Upper lobe of left lung (tissue), 6 donors: Measurements from ENCODE around the gene FLAD1. TPM values are rescaled to one million over a fixed set of nuclear protein-coding genes. Genes with fewer than 3 reads are reported as not detected.

Source experiments
- ATAC-seq, 2 donors: fragments of 200-7000 bp; cut with Tn5 transposase; one replicate each; pipeline ENCODE4 v1.9.1; 2022; ENCODE audit warnings: mild to moderate bottlenecking in 2 of 2, moderate library complexity in 2 of 2; ENCODE audit not compliant: low FRiP score in 2 of 2
- DNase-seq, 2 donors: peaks; one replicate each; pipeline ENCODE4 v3.0.0-alpha.2; 2019 to 2020
- H3K27ac ChIP-seq, 4 donors: fragments of 200-600 bp; sonication (generic); one replicate each; pipeline ENCODE4 v1.5.1; 2016 to 2019
- H3K27me3 ChIP-seq, 4 donors: fragments of 200-600 bp; sonication (generic); one replicate each; pipeline ENCODE4 v1.5.1; 2017 to 2019
- H3K36me3 ChIP-seq, 4 donors: fragments of 200-600 bp; sonication (generic); one replicate each; pipeline ENCODE4 v1.5.1; 2016 to 2019
- H3K4me1 ChIP-seq, 4 donors: fragments of 200-600 bp; sonication (generic); one replicate each; pipeline ENCODE4 v1.5.1; 2018 to 2019
- H3K4me3 ChIP-seq, 4 donors: fragments of 200-600 bp; sonication (generic); one replicate each; pipeline ENCODE4 v1.5.1; 2017 to 2019; ENCODE audit warnings: mild to moderate bottlenecking in 2 of 4, moderate library complexity in 1 of 4
- H3K9me3 ChIP-seq, 4 donors: fragments of 200-600 bp; sonication (generic); one replicate each; pipeline ENCODE4 v1.5.1; 2018 to 2019
- EP300 ChIP-seq, 4 donors: sonication (generic); formaldehyde crosslinking; IDR thresholded peaks; one replicate each; pipeline ENCODE4 v1.5.1; 2017; ENCODE audit warnings: antibody characterized with exemption in 4 of 4, control low read depth in 2 of 4
- POLR2A ChIP-seq, 4 donors: fragments of 450-650 bp; IDR thresholded peaks; one replicate each; pipeline ENCODE4 v1.5.1; 2016 to 2017; ENCODE audit warnings: antibody characterized with exemption in 4 of 4, mild to moderate bottlenecking in 2 of 4
- POLR2AphosphoS5 ChIP-seq, 2 donors: sonication (generic); formaldehyde crosslinking; IDR thresholded peaks; one replicate each; pipeline ENCODE4 v1.5.1; 2017; ENCODE audit warnings: antibody characterized with exemption in 2 of 2
- WGBS, 2 donors: methylation state at CpG; one replicate each; pipeline ENCODE4 v1.1.5; 2017 to 2018; 5-methylcytosine and 5-hydroxymethylcytosine counted together
- total RNA-seq, 6 donors: library from RNA; depleted of rRNA in 4 of 6; stranded (reverse); fragments of >200 nt in 4 of 6; gene quantifications; one replicate each; pipeline versions ENCODE4 v1.1.0 to v1.2.1, GENCODE V29; 2016 to 2021
- TF ChIP-seq, protein P1 (sequence below), 6 experiments: fragments of 450-650 bp in 4 of 6; fragments of 200-600 bp in 2 of 6; sonication (generic) in 2 of 6; IDR thresholded peaks; one replicate each; pipeline ENCODE4 v1.5.1; 2016 to 2019; ENCODE audit warnings: antibody characterized with exemption in 6 of 6
- donor health status: DM: no; HTN: no; CAD: no; lungs with moderate emphysema.
- donor health status: DM: no; HTN: yes; CAD: no; lungs with severe emphysema.

Gene FLAD1
- total RNA-seq, 6 donors from 2014 or later, result 15.6 to 62.9 (median 29.8) TPM

DNA sequence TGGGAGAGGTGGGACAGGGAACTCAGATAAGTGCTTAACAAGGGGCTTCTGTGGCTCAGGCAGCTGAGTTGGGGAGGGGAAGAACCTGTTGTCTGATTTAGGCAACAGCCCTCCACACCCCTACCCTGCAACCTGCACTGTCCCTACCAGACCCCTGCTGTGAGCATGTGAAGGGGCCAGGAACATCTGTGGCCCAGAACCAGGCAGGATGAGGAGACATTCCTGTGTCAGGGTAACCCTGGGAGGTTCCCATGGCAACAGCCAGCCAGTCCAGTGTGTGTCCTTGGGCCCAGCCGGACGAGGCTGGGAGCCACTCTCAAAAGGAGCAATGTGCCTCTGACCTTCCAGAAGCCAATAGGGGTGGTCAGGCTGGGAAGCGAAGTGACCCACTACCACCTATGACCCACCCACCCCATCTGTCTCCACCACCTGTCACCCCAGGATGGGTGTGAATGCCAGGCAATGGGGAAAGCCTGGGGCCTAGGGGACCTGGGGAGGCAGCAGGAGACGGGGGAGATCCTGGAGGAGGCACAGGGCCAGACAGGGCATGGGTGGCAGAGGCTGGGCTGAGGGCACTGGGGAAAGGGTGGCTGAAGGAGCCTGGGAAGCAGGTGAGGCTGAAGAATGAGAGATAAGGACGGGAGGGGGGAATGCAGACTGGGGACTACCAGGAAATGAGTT is 41.7 kb upstream of the FLAD1 start:
- Histone ChIP-seq H3K4me1 (peaks cover 30 to 38% (median 33%) of the 10 kb centered on the region in 4 donors), H3K27me3 (no peaks in the 10 kb centered on the region), H3K27ac (peak overlapping the region; percentile 32 to 76 (median 63)), H3K4me3 (no peak overlapping the region), H3K9me3 (no peaks in the 10 kb centered on the region), H3K36me3 (peaks cover 0 to 19% (median 6%) of the 10 kb centered on the region in 4 donors)
- no peak for ATAC-seq
- TF ChIP-seq POLR2A (IDR thresholded peaks at IDR 0.05) (no peak), POLR2AphosphoS5 (IDR thresholded peaks at IDR 0.05) (no peak), EP300 (IDR thresholded peaks at IDR 0.05) (no peak)
- TF ChIP-seq, protein P1, sequence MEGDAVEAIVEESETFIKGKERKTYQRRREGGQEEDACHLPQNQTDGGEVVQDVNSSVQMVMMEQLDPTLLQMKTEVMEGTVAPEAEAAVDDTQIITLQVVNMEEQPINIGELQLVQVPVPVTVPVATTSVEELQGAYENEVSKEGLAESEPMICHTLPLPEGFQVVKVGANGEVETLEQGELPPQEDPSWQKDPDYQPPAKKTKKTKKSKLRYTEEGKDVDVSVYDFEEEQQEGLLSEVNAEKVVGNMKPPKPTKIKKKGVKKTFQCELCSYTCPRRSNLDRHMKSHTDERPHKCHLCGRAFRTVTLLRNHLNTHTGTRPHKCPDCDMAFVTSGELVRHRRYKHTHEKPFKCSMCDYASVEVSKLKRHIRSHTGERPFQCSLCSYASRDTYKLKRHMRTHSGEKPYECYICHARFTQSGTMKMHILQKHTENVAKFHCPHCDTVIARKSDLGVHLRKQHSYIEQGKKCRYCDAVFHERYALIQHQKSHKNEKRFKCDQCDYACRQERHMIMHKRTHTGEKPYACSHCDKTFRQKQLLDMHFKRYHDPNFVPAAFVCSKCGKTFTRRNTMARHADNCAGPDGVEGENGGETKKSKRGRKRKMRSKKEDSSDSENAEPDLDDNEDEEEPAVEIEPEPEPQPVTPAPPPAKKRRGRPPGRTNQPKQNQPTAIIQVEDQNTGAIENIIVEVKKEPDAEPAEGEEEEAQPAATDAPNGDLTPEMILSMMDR (IDR thresholded peaks at IDR 0.05), result no peak
- 71 to 73% methylated on average over 3 to 5 of the region's 5 CpGs for WGBS, 2 donors
- DNase-seq, result peak in 1 of 2 donors; percentile 24

DNA sequence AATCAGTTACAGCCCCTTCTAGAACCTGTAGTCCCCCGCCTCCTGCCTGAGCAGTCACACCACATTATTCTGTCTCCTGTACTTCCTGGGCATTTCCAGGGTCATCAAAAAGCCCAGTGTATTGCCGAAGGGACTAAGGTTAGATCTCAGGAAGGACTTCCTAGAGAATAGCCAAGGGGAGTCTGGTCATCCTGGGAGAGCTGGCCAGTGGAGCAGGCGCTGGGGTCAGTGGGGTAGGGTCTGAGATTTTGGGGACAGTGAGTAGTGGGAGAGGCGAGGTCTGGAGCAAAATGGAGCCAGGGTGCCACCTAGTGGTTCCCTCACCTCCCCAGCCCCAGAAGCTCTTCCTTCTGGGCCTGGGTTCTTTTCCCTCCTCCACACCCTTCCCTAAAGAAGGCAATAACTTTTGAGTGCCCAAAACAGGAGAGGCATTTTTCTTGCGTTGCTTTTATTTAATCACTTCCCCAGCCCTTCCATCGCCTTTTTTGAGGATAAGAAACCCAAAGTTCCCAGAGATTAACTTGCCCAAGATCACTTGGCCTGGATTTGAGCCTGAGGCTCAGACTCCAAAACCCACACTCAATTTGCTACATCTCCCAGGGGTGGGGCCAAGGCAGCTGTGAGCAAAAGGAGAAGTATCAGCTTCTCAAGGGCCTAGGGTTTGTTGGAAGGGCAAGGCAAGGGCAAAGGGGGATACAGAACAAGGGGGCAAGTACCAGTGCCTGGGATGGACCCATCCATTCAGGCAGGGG is 39.3 kb upstream of the FLAD1 start:
- TF ChIP-seq POLR2AphosphoS5 (IDR thresholded peaks at IDR 0.05) (no peak), EP300 (IDR thresholded peaks at IDR 0.05) (no peak), POLR2A (IDR thresholded peaks at IDR 0.05) (no peak)
- TF ChIP-seq, protein P1 (IDR thresholded peaks at IDR 0.05), result peak; percentile 45 to 71 (median 63)
- Histone ChIP-seq H3K4me1 (peaks cover 22 to 28% (median 25%) of the 10 kb centered on the region in 4 donors), H3K36me3 (peaks cover 0 to 33% (median 20%) of the 10 kb centered on the region in 4 donors), H3K4me3 (no peak overlapping the region), H3K9me3 (no peaks in the 10 kb centered on the region), H3K27me3 (no peaks in the 10 kb centered on the region), H3K27ac (peak overlapping the region in 2 of 4 donors; percentile 19 to 46)
- ATAC-seq (peak in 1 of 2 donors; percentile 66), DNase-seq (no peak)
- WGBS, 2 donors, result 41 to 45% methylated on average over 6 of the region's 6 CpGs

DNA sequence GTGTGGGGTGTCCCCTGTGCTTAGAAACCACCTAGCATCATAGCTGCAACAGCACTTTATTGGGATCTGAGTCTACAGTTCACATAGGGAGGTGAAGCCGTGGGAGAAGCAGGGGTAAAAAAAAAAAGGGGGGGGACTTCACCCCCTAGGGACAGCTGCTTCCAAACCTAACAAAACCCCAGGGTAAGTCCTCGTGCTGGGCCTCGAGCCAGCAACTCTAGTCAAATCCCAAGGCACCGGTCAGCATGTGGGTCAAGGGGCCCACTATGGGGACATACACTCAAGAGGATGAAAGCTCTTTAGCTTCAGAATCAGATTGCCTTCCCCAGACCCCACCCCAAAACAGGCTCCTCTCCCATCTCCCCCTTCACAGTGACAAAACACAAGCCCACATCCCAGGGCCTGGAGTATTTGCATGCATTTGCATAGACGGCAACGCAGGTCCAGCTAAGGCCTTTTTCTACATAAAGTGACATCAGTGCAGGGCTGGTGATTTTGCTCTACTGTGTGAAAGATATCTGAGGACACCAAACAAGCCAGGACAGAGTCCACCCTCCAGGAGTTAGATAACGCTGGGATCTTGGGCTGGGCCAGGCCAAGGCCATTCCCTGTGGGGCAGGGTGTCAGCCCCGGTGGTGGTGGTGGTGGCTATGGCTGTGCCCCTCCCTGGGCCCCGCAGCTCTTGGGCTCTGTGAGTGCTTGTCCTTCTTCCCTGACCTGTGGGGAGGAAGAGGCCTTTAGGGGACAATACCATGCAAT is 38.6 kb upstream of the FLAD1 start:
- 36 to 58% methylated on average over 8 to 9 of the region's 9 CpGs for WGBS, 2 donors
- peak overlapping the region in 1 of 4 donors; percentile 19 for H3K27ac ChIP-seq
- TF ChIP-seq POLR2A (IDR thresholded peaks at IDR 0.05) (no peak), POLR2AphosphoS5 (IDR thresholded peaks at IDR 0.05) (no peak), EP300 (IDR thresholded peaks at IDR 0.05) (no peak)
- TF ChIP-seq, protein P1 (IDR thresholded peaks at IDR 0.05), result no peak
- DNase-seq (peak in 1 of 2 donors; percentile 43), ATAC-seq (no peak)
- no peaks in the 10 kb centered on the region for H3K27me3 ChIP-seq
- H3K4me1 ChIP-seq, result peaks cover 22 to 28% (median 25%) of the 10 kb centered on the region in 4 donors
- no peaks in the 10 kb centered on the region for H3K9me3 ChIP-seq
- H3K36me3 ChIP-seq, result peaks cover 0 to 33% (median 20%) of the 10 kb centered on the region in 4 donors
- no peak overlapping the region for H3K4me3 ChIP-seq

DNA sequence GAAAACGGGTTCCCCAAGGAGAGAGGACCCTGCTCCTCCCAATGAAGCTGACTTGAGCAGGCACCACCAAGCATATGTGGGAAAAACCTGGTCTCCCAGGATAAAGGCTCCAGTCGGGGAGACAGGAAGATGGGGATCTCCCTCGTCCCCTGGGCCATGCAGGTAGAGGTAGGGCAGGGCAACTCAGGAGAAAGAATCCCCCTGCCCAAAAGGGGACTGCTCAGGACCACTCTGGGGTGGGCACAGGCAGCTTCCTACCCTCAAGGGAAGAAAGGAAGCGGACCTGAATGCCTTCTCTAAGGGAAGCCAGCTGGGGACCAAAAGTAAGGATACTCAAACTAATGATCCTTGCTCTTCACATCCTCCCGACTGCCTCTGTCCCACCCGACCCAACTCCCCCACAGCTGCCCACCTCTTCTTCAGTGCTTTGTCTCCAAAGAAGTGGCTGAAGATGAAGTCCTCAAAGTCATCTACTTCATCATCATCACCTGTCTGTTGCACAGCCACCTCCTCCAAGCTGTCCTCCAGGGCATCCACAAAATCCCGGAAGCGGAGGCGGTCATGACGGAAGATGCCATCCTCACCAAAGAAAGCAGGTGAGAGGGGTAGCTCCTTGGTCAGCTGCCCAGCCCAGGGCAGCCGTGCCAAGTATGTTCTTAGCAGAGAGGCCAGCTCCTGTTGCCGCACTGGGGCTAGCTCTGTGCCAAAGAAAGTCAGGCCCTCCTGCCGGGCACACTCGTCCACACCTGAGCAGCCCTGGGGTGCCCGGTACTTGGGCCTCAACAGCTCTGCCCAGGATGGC is 37.8 kb upstream of the FLAD1 start:
- no peaks in the 10 kb centered on the region for H3K9me3 ChIP-seq
- H3K4me3 ChIP-seq, result no peak overlapping the region
- H3K4me1 ChIP-seq, result peaks cover 22 to 28% (median 25%) of the 10 kb centered on the region in 4 donors
- peaks cover 2 to 40% (median 21%) of the 10 kb centered on the region in 4 donors for H3K36me3 ChIP-seq
- WGBS, 2 donors, result 87 to 91% methylated on average over 7 to 15 of the region's 15 CpGs
- peak in 1 of 2 donors; percentile 29 for DNase-seq
- no peaks in the 10 kb centered on the region for H3K27me3 ChIP-seq
- no peak for ATAC-seq
- TF ChIP-seq POLR2A (IDR thresholded peaks at IDR 0.05), result no peak
- no peak for TF ChIP-seq EP300 (IDR thresholded peaks at IDR 0.05)
- TF ChIP-seq, protein P1 (IDR thresholded peaks at IDR 0.05), result no peak
- no peak for TF ChIP-seq POLR2AphosphoS5 (IDR thresholded peaks at IDR 0.05)
- no peak overlapping the region for H3K27ac ChIP-seq
